CD4-positive, alpha-beta T cell treated with Interleukin-4 for 1 hour (primary cell): ENCODE data around the gene MRPL36.
"Not testable (repeated sequence)": the region's sequence is repeated elsewhere in the genome, so short reads cannot be mapped to it uniquely, and the experiment has no call there.

ENCODE experiments used
- DNase-seq, 2 donors: peaks; one replicate each; pipeline ENCODE4 v3.0.0-alpha.2; 2020 to 2022

Gene MRPL36

DNA sequence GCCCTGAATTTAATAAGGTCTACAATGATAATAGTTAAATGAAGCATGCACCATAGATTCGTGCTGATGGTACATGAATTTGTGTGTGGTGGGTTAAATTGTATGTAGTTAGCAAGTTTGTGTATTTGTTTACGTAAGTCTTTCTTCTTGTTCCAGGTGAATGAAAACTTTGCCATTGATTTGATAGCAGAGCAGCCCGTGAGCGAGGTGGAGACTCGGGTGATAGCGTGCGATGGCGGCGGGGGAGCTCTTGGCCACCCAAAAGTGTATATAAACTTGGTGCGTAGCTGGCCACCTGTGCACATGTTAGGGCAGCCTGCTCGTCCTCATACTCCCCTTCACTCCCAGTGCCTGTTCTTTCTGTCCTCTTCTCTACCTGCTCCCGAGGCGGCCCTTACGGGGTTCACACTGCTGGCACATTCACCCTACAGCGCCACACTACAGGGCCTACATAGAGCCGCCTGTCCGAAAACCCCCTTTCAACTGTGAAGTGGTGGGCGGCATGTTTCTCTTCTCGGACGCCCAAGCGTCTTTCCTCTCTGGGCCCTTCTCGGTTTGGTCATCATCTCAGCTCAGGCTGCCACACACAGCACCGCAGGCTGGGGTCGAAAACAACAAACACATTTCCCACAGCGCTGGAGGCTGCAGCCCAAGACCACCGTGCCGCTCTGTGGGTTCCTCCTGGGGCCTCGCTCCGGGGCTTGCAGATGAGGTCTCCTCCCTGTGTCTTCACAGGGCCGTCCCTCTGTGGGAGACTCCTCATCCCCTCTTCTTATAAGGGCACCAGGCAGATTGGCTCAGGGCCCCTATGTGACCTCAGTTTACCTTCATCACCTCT lies 14.8 kb upstream of the MRPL36 start:
- DNase-seq = no peak

DNA sequence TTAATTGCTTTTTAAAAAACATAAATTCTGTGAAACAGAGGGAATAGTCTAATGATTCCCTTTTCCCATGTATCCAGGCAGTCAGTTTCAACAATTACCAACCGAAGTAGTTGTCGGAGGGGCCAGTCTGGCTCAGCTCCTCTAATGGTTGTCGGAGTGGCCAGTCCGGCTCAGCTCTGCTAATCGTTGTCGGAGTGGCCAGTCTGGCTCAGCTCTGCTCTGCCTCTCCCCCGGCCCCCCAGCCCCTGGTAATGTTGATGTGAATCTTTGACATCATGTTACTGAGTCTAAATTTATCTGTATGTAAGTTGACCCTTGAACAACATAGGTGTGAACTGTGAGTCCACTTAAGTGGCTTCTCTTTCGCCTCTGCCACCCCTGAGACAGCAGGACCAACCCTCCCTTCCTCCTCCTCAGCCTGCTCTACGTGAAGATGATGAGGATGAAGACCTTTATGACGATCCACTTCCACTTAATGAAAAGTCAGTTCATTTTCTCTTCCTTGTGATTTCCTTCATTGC lies 11.0 kb upstream of the MRPL36 start:
- no peak for DNase-seq

GRCh38 chr5:1809416-1810035 lies 9.9 kb upstream of the MRPL36 start:
- no peak for DNase-seq

GRCh38 chr5:1808439-1808838 lies 8.8 kb upstream of the MRPL36 start:
- no peak for DNase-seq

GRCh38 chr5:1807451-1808185 lies 8.0 kb upstream of the MRPL36 start:
- no peak for DNase-seq

DNA sequence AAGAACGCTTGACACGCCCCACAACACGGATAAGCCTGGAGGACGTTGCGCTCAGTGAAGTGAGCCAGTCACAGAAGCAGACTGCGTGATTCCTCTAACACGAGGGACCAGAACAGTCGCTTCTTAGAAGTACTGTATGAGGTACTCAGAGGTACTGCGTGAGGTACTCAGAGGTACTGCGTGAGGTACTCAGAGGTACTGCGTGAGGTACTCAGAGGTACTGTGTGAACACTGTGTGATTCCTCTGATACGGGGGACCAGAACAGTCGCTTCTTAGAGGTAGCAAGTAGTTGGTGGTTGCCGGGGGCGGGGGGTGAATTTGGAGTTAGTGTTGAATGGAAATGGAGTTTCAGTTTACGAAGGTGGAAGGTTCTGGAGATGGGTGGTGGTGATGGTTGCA lies 7.3 kb upstream of the MRPL36 start:
- DNase-seq = no peak

DNA sequence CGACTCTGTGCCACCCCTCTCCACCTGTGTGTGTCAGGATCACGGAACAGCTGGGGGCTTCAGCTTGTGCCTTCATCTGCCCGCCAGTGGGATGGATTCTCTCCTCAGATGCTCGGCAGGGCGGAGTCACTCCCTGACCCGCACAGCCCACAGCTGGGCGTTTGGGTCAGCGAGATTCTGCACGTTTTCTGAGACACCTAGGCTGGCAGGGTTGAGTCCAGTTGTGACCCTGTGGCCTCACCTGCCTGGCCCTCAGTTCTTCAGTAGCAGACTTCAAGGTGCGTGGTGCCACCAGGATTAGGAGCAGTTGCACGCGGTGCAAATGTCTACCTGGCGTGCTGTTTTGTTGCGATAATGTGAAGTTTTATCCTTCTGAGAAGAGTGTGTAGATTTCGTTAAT lies 6.6 kb upstream of the MRPL36 start:
- no peak for DNase-seq

DNA sequence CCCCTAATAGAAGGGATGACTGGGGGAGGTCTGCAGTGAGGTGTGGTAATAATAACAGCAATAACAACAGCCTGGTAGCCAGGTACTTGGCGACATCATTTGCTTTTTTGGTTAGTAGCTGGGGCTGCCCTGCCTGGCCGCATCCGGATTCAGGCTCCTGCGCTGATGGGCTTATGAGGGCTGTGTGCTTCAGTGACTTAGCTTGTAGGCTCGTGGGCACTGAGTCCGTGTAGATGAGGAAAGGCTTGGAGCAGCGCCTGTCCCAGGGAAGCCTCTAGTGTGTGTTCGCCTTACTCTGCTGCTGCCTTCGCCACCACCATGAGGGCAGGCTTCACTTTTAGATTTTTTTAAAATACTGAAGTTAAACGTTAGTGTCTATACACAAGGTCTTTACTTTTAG lies 6.1 kb upstream of the MRPL36 start:
- DNase-seq = no peak

- DNase-seq = no peak
Observed at GRCh38 chr5:1805326-1805725, 5.7 kb upstream of the MRPL36 start.

GRCh38 chr5:1804001-1804690 lies 4.5 kb upstream of the MRPL36 start:
- DNase-seq = no peak

GRCh38 chr5:1803192-1803591 lies 3.6 kb upstream of the MRPL36 start:
- DNase-seq = no peak

GRCh38 chr5:1801967-1802295 lies 2.3 kb upstream of the MRPL36 start:
- no peak for DNase-seq

DNA sequence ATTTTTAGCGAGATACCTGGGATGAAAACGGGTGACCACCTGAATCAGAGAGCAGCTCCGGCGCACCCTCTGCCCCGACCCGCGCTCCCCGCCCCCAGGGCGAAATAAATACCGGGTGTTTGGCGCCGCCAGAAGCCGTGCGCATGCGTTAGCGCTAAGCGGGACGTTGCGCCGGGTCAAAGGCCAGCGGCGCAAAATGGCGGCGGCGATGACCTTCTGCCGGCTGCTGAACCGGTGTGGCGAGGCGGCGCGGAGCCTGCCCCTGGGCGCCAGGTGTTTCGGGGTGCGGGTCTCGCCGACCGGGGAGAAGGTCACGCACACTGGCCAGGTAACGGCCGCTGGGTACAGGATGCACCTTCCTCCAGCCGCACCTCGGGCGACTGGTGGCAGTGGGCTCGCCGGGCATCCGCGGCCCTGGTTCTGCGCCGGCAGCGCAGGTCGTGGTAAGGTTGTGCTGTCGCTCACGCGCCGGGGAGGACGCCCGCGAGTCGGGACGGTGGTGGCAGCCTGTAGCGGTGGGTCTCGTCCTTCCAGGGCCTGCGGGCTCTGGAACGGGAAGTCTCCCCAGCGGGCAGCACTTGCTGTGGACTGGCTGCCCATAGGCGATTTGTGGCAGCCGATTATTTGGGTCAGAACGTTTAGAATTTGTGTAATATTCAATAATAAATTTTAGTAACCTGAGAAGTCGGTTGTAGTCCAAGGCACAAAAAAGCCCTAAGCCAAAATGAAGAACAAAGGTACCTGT lies 1.8 kb upstream of the MRPL36 start, which contains the start of gene NDUFS6:
NDUFS6 (plus strand) TSS at position 186 of the 745 bp plus-strand sequence; CDS start at position 197, 11 bp downstream.
- peak; percentile 75 to 78 for DNase-seq

- peak; percentile 20 to 64 for DNase-seq
Observed at GRCh38 chr5:1800472-1801221, 1.0 kb upstream of the MRPL36 start.

DNA sequence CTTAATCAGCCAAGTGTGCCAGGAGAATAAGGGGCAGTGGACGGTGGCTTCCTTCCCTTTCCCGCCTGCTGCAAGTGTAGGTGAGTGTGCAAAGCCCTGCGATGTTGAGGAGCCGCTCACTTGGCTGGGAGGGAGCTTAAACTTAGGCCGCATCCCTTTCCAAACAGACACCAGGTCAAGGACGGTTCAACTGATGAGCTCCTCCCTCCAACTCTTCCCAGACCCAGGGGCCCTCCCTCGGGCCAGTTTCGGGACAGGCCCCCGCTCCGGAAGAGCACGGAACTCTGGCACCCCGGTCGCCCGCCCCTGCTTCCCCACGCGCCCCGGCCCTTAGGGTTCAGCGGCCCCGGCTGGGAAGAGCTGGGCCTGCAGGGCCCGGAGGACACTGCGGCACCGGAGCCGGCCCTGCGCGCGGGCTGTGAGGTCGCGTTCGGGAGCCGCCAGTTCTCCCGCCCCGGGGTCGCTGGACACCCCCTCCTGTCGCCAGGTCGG lies 481 bp downstream of the MRPL36 start:
- no peak for DNase-seq

DNA sequence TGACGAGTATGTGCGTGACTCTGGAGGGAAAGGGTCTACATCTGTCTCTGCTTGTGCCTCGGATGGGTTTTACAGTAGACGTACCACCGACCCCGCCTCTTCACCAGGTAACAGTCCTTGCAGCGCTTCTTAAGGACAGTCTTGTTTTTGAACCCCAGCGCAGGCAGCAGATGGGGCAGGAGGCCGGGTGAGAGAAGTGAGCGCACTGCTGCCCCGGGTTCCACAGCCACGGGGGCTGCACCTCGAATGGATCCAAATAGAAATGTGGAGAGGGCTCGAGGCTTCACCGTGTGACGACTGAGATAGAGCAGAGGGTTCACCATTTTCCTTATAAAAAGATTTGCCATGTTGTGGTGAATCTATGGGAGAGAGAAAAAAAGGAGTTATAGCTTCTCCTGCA lies 1.0 kb downstream of the MRPL36 start:
- DNase-seq = not testable (repeated sequence)

GRCh38 chr5:1797855-1798254 lies 1.8 kb downstream of the MRPL36 start:
- DNase-seq = no peak

- no peak for DNase-seq
Observed at GRCh38 chr5:1797103-1797800, 2.4 kb downstream of the MRPL36 start.

DNA sequence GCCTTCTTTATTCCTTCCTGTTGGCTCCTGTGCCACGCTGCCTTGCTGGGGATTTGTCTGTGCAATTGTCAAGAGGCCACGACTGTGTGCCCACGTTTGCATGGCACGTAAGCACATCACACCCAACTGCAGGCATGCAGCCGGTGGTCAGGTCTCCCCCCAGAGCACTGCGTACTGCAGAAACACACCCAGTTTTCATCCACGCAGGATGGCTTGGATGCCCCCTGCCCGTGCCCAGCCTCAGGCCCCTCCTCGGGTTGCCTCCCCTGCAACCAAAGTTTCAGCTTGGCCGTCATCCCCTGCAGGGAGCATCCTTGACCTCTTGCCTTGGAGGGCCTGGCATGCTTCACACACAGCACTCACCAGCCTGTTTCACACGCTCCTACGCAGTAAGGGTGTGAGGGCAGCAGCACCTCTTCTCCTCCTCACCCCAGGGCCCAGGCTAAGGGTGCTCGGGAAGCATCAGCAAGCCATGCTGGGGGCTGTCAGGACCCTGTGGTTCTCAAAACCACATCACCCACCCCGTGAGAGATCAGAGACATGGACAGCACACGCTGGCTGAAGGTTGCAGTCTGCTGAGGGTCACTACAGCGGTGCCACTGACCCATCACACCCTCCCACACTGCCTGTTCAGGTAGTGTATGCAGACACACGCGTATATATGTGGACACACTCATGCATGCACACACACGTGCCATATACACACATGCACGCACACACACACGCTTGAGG lies 3.1 kb downstream of the MRPL36 start:
- DNase-seq = no peak

DNA sequence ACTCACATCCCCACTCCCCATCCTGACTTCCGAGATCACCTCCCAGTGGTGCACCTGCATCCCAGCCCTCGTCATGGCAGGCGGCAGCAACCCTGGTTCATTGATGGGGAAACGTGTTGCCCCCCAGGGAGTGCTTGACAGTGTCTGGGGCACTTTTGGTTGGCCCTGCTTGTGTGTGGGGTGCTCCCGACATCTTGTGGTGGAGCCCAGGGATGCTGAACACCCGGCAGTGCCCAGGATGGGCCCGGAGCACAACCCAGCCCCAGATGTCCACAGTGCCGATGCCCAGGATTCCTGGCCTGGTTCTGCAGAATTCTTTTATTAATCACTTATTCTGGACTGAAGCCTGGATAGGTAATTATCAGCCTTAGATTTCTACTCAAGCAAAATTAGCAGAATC lies 3.7 kb downstream of the MRPL36 start:
- DNase-seq = no peak
